ENCODE measurements around the gene S100PBP. TPM values are rescaled to one million over a fixed set of nuclear protein-coding genes. Genes with fewer than 3 reads are reported as not detected.

S100PBP gene
- total and polyA plus RNA-seq, 4 experiments from 2014 or later: 6.5 to 65.5 (median 38.6) TPM

GRCh38 chr1:32771561-32772280 is 45.7 kb upstream of the S100PBP start:
- Mint-ChIP-seq H3K4me3 (no peak overlapping the region), H3K27ac (no peak overlapping the region), H3K27me3 (no peaks in the 10 kb centered on the region), H3K9me3 (no peaks in the 10 kb centered on the region), H3K4me1 (peaks cover 5 to 16% (median 8%) of the 10 kb centered on the region in 4 donors), H3K36me3 (peaks cover 10 to 24% of the 10 kb centered on the region in 2 donors)
- Histone ChIP-seq H3K27me3 (ENCODE audit: insufficient read depth, low read length) (no peaks in the 10 kb centered on the region), H3K36me3 (ENCODE audit: insufficient read depth, low read length) (peaks cover 12% of the 10 kb centered on the region), H3K27ac (ENCODE audit: low read depth, low read length) (no peak overlapping the region), H3K4me1 (ENCODE audit: insufficient read depth, low read length) (peaks cover 9% of the 10 kb centered on the region), H3K9me3 (ENCODE audit: control insufficient read depth in 1 of 2, low read length in 2 of 2) (no peaks in the 10 kb centered on the region), H3K4me3 (ENCODE audit: low read length in 2 of 2) (no peak overlapping the region)
- ChIA-PET POLR2A (ENCODE audit: partially characterized antibody) (interaction anchor here (1.5 to 3.1 kb wide), 3 partner anchors 59 to 251 kb away, joined by 4 to 17 read pairs (median 7); partner anchors contain the start of genes RBBP4 and ZBTB8OS), CTCF (ENCODE audit: partially characterized antibody) (interaction anchor here (1.1 to 8.2 kb wide), 9 partner anchors 12 to 252 kb away, joined by 3 to 184 read pairs (median 6); partner anchors contain the start of genes S100PBP and YARS1)
- intact Hi-C loops (cut with micrococcal nuclease): loop anchor here (5.0 kb wide), 1 partner anchor 101 kb away; the partner anchor contains the start of gene FNDC5
- no peak for DNase-seq

- Mint-ChIP-seq H3K9me3 (no peaks in the 10 kb centered on the region), H3K4me3 (no peak overlapping the region), H3K4me1 (peaks cover 5 to 16% (median 8%) of the 10 kb centered on the region in 4 donors), H3K36me3 (peaks cover 10 to 24% of the 10 kb centered on the region in 2 donors), H3K27me3 (no peaks in the 10 kb centered on the region), H3K27ac (peak overlapping the region in 1 of 7 donors; percentile 64)
- no peaks in the 10 kb centered on the region for H3K9me3 ChIP-seq (ENCODE audit: control insufficient read depth in 1 of 2, low read length in 2 of 2)
- DNase-seq: no peak
- no peak overlapping the region for H3K4me3 ChIP-seq (ENCODE audit: low read length in 2 of 2)
- peaks cover 9% of the 10 kb centered on the region for H3K4me1 ChIP-seq (ENCODE audit: insufficient read depth, low read length)
- ChIA-PET CTCF (ENCODE audit: partially characterized antibody) (interaction anchor here (0.7 to 8.2 kb wide), 23 partner anchors 9 to 371 kb away, joined by 3 to 184 read pairs (median 5); partner anchors contain the start of genes S100PBP and YARS1), POLR2A (ENCODE audit: partially characterized antibody) (interaction anchor here (1.0 to 3.1 kb wide), 5 partner anchors 44 to 252 kb away, joined by 4 to 17 read pairs (median 6); partner anchors contain the start of genes RBBP4, YARS1 and ZBTB8OS)
- peaks cover 12% of the 10 kb centered on the region for H3K36me3 ChIP-seq (ENCODE audit: insufficient read depth, low read length)
- H3K27ac ChIP-seq (ENCODE audit: low read depth, low read length): no peak overlapping the region
- intact Hi-C loops (cut with micrococcal nuclease): loop anchor here (1.0 to 5.0 kb wide), 2 partner anchors 60 to 100 kb away; partner anchors contain the start of gene FNDC5
- no peaks in the 10 kb centered on the region for H3K27me3 ChIP-seq (ENCODE audit: insufficient read depth, low read length)
Measured at GRCh38 chr1:32772281-32773017, 45.0 kb upstream of the S100PBP start.

- H3K4me3 Mint-ChIP-seq: peak overlapping the region in 1 of 8 donors; percentile 34
- H3K4me1 Mint-ChIP-seq: peaks cover 5 to 16% (median 8%) of the 10 kb centered on the region in 4 donors
- peak; percentile 67 to 72 (median 68) for DNase-seq
- H3K36me3 Mint-ChIP-seq: peaks cover 17 to 31% of the 10 kb centered on the region in 2 donors
- H3K36me3 ChIP-seq (ENCODE audit: insufficient read depth, low read length): peaks cover 19% of the 10 kb centered on the region
- ChIA-PET CTCF (ENCODE audit: partially characterized antibody) (interaction anchor here (0.7 to 8.2 kb wide), 27 partner anchors 8 to 372 kb away, joined by 3 to 184 read pairs (median 4); partner anchors contain the start of genes S100PBP and YARS1), POLR2A (ENCODE audit: partially characterized antibody) (interaction anchor here (1.0 to 3.1 kb wide), 5 partner anchors 44 to 253 kb away, joined by 4 to 17 read pairs (median 6); partner anchors contain the start of genes RBBP4, YARS1 and ZBTB8OS)
- H3K4me3 ChIP-seq (ENCODE audit: low read length in 2 of 2): no peak overlapping the region
- H3K27me3 ChIP-seq (ENCODE audit: insufficient read depth, low read length): no peaks in the 10 kb centered on the region
- H3K9me3 ChIP-seq (ENCODE audit: control insufficient read depth in 1 of 2, low read length in 2 of 2): no peaks in the 10 kb centered on the region
- H3K4me1 ChIP-seq (ENCODE audit: insufficient read depth, low read length): peaks cover 9% of the 10 kb centered on the region
- no peaks in the 10 kb centered on the region for H3K27me3 Mint-ChIP-seq
- no peaks in the 10 kb centered on the region for H3K9me3 Mint-ChIP-seq
- H3K27ac Mint-ChIP-seq: peak overlapping the region in 3 of 7 donors; percentile 21 to 64 (median 24)
- intact Hi-C loops (cut with micrococcal nuclease): loop anchor here (1.0 to 5.0 kb wide), 2 partner anchors 61 to 99 kb away; partner anchors contain the start of gene FNDC5
- no peak overlapping the region for H3K27ac ChIP-seq (ENCODE audit: low read depth, low read length)
Measured at GRCh38 chr1:32773018-32773763, 44.3 kb upstream of the S100PBP start.

- no peak overlapping the region for H3K4me3 ChIP-seq (ENCODE audit: low read length in 2 of 2)
- H3K36me3 ChIP-seq (ENCODE audit: insufficient read depth, low read length): peaks cover 20% of the 10 kb centered on the region
- H3K4me1 Mint-ChIP-seq: peaks cover 5 to 16% (median 8%) of the 10 kb centered on the region in 4 donors
- H3K27me3 ChIP-seq (ENCODE audit: insufficient read depth, low read length): no peaks in the 10 kb centered on the region
- H3K9me3 ChIP-seq (ENCODE audit: control insufficient read depth in 1 of 2, low read length in 2 of 2): no peaks in the 10 kb centered on the region
- H3K4me1 ChIP-seq (ENCODE audit: insufficient read depth, low read length): peaks cover 9% of the 10 kb centered on the region
- POLR2A ChIA-PET (ENCODE audit: partially characterized antibody): interaction anchor here (1.2 to 3.1 kb wide), 2 partner anchors 43 to 62 kb away, joined by 6 to 17 read pairs; partner anchors contain the start of gene YARS1
- H3K27me3 Mint-ChIP-seq: no peaks in the 10 kb centered on the region
- peaks cover 18 to 34% of the 10 kb centered on the region in 2 donors for H3K36me3 Mint-ChIP-seq
- H3K27ac ChIP-seq (ENCODE audit: low read depth, low read length): no peak overlapping the region
- no peak overlapping the region for H3K4me3 Mint-ChIP-seq
- CTCF ChIA-PET (ENCODE audit: partially characterized antibody): interaction anchor here (0.5 to 8.2 kb wide), 23 partner anchors 7 to 311 kb away, joined by 3 to 184 read pairs (median 4); partner anchors contain the start of gene S100PBP
- H3K9me3 Mint-ChIP-seq: no peaks in the 10 kb centered on the region
- H3K27ac Mint-ChIP-seq: peak overlapping the region in 6 of 7 donors; percentile 18 to 86 (median 64)
- intact Hi-C loops (cut with micrococcal nuclease): loop anchor here (1.0 to 5.0 kb wide), 2 partner anchors 62 to 98 kb away; partner anchors contain the start of gene FNDC5
- no peak for DNase-seq
Measured at GRCh38 chr1:32773764-32774463, 43.5 kb upstream of the S100PBP start.

- H3K27ac Mint-ChIP-seq: peak overlapping the region in 4 of 7 donors; percentile 18 to 86 (median 50)
- H3K4me3 Mint-ChIP-seq: no peak overlapping the region
- no peaks in the 10 kb centered on the region for H3K27me3 Mint-ChIP-seq
- ChIA-PET POLR2A (ENCODE audit: partially characterized antibody) (interaction anchor here (1.0 to 3.1 kb wide), 2 partner anchors 9 to 62 kb away, joined by 3 to 17 read pairs; no protein-coding TSS in a partner anchor), CTCF (ENCODE audit: partially characterized antibody) (interaction anchor here (0.7 to 8.2 kb wide), 15 partner anchors 9 to 374 kb away, joined by 3 to 184 read pairs (median 4); partner anchors contain the start of gene S100PBP)
- DNase-seq: no peak
- intact Hi-C loops (cut with micrococcal nuclease): loop anchor here (5.0 kb wide), 1 partner anchor 98 kb away; the partner anchor contains the start of gene FNDC5
- Histone ChIP-seq H3K4me3 (ENCODE audit: low read length in 2 of 2) (no peak overlapping the region), H3K4me1 (ENCODE audit: insufficient read depth, low read length) (peaks cover 9% of the 10 kb centered on the region), H3K9me3 (ENCODE audit: control insufficient read depth in 1 of 2, low read length in 2 of 2) (no peaks in the 10 kb centered on the region), H3K27ac (ENCODE audit: low read depth, low read length) (no peak overlapping the region), H3K36me3 (ENCODE audit: insufficient read depth, low read length) (peaks cover 25% of the 10 kb centered on the region), H3K27me3 (ENCODE audit: insufficient read depth, low read length) (no peaks in the 10 kb centered on the region)
- peaks cover 5 to 16% (median 8%) of the 10 kb centered on the region in 4 donors for H3K4me1 Mint-ChIP-seq
- H3K36me3 Mint-ChIP-seq: peaks cover 21 to 39% of the 10 kb centered on the region in 2 donors
- H3K9me3 Mint-ChIP-seq: no peaks in the 10 kb centered on the region
Measured at GRCh38 chr1:32774464-32774808, 43.0 kb upstream of the S100PBP start.

Measured in CD4-positive, alpha-beta memory T cell (primary cell).